ENCODE data around the gene FNBP1. TPM values are rescaled to one million over a fixed set of nuclear protein-coding genes. Genes with fewer than 3 reads are reported as not detected.

Gene FNBP1
- total RNA-seq, 1 experiment from 2014 or later: 53.6 TPM

GRCh38 chr9:130043654-130044623, 950 bp upstream of the FNBP1 start:
- TF ChIP-seq, protein P1, sequence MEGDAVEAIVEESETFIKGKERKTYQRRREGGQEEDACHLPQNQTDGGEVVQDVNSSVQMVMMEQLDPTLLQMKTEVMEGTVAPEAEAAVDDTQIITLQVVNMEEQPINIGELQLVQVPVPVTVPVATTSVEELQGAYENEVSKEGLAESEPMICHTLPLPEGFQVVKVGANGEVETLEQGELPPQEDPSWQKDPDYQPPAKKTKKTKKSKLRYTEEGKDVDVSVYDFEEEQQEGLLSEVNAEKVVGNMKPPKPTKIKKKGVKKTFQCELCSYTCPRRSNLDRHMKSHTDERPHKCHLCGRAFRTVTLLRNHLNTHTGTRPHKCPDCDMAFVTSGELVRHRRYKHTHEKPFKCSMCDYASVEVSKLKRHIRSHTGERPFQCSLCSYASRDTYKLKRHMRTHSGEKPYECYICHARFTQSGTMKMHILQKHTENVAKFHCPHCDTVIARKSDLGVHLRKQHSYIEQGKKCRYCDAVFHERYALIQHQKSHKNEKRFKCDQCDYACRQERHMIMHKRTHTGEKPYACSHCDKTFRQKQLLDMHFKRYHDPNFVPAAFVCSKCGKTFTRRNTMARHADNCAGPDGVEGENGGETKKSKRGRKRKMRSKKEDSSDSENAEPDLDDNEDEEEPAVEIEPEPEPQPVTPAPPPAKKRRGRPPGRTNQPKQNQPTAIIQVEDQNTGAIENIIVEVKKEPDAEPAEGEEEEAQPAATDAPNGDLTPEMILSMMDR (IDR thresholded peaks at IDR 0.05): no peak
- TF ChIP-seq SIN3A (IDR thresholded peaks at IDR 0.05; ENCODE audit: borderline replicate concordance, insufficient read depth, low read depth, low read length) (no peak), POLR2AphosphoS5 (IDR thresholded peaks at IDR 0.05; ENCODE audit: low read depth, low read length) (no peak), TCF7L2 (IDR thresholded peaks at IDR 0.05; ENCODE audit: low read depth, low read length) (no peak)
- TF ChIP-seq, protein P2, sequence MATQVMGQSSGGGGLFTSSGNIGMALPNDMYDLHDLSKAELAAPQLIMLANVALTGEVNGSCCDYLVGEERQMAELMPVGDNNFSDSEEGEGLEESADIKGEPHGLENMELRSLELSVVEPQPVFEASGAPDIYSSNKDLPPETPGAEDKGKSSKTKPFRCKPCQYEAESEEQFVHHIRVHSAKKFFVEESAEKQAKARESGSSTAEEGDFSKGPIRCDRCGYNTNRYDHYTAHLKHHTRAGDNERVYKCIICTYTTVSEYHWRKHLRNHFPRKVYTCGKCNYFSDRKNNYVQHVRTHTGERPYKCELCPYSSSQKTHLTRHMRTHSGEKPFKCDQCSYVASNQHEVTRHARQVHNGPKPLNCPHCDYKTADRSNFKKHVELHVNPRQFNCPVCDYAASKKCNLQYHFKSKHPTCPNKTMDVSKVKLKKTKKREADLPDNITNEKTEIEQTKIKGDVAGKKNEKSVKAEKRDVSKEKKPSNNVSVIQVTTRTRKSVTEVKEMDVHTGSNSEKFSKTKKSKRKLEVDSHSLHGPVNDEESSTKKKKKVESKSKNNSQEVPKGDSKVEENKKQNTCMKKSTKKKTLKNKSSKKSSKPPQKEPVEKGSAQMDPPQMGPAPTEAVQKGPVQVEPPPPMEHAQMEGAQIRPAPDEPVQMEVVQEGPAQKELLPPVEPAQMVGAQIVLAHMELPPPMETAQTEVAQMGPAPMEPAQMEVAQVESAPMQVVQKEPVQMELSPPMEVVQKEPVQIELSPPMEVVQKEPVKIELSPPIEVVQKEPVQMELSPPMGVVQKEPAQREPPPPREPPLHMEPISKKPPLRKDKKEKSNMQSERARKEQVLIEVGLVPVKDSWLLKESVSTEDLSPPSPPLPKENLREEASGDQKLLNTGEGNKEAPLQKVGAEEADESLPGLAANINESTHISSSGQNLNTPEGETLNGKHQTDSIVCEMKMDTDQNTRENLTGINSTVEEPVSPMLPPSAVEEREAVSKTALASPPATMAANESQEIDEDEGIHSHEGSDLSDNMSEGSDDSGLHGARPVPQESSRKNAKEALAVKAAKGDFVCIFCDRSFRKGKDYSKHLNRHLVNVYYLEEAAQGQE (IDR thresholded peaks at IDR 0.05; ENCODE audit: insufficient read depth in 1 of 2, low read depth in 2 of 2, low read length in 1 of 2): no peak
- POLR2A ChIA-PET: interaction anchor here (0.5 kb wide), 1 partner anchor 136 kb away, joined by 4 read pairs; no protein-coding TSS in a partner anchor
- in situ Hi-C loops (cut with HindIII; ENCODE audit: low pct_unique_long_range_greater_than_20kb, low sequenced_read_pairs): no loop called here
- DNase-seq (ENCODE audit: low read depth, low spot score) (no peak), ATAC-seq (peak; percentile 53)
- H3K4me3 ChIP-seq (ENCODE audit: low read depth in 2 of 2, low read length in 2 of 2): peak overlapping the region; percentile 67 to 73
- intact Hi-C loops (cut with micrococcal nuclease; ENCODE audit: unreplicated experiment): no loop called here
- no peaks in the 10 kb centered on the region for H3K27me3 ChIP-seq (ENCODE audit: control insufficient read depth, insufficient read depth, low read length)
- H3K9me3 ChIP-seq (ENCODE audit: control insufficient read depth, insufficient read depth, low read depth, low read length): no peaks in the 10 kb centered on the region
- H3K36me3 ChIP-seq (ENCODE audit: control insufficient read depth, insufficient read depth, low read length): peaks cover 3% of the 10 kb centered on the region; the same call in 1 of the 2 replicates
- H3K4me1 ChIP-seq (ENCODE audit: control insufficient read depth, insufficient read depth, low read length): peaks cover 22% of the 10 kb centered on the region
- H3K27ac ChIP-seq (ENCODE audit: low read length): peak overlapping the region; percentile 79
- CTCF ChIA-PET: no interaction called here
- BruUV-seq (replicated peaks): no TSS peak

DNA sequence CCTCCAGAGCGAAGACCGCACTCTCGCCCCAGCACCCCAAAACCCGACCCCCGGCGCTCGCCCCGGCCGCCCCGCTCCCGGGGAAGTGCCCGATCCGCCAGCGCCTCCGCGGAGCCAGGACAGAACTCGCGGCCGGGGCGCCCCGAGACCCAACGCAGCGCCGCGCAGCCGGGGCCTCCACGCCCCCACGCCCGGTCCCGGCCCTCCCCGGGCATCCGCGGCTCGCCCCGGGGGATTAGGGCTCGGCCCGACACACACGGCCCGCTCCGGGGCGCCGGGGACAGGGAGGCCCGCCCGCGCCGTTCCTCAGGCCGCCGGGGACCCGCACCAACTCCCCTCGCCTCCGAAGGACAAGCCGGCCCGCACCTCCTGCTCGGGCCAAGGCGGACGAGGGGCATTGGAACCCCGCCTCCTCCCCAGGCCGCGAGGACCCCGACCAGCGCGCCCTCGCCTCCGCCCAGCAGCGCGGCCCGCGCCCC, 544 bp downstream of the FNBP1 start:
- peak overlapping the region; percentile 73 to 82 for H3K4me3 ChIP-seq (ENCODE audit: low read depth in 2 of 2, low read length in 2 of 2)
- no peak for DNase-seq (ENCODE audit: low read depth, low spot score)
- peaks cover 25% of the 10 kb centered on the region for H3K4me1 ChIP-seq (ENCODE audit: control insufficient read depth, insufficient read depth, low read length)
- peak; percentile 35; the same call in 1 of the 2 replicates for TF ChIP-seq SIN3A (IDR thresholded peaks at IDR 0.05; ENCODE audit: borderline replicate concordance, insufficient read depth, low read depth, low read length)
- TF ChIP-seq, protein P2 (IDR thresholded peaks at IDR 0.05; ENCODE audit: insufficient read depth in 1 of 2, low read depth in 2 of 2, low read length in 1 of 2): no peak
- ATAC-seq: peak; percentile 40
- BruUV-seq (replicated peaks): no TSS peak
- H3K9me3 ChIP-seq (ENCODE audit: control insufficient read depth, insufficient read depth, low read depth, low read length): no peaks in the 10 kb centered on the region
- H3K27me3 ChIP-seq (ENCODE audit: control insufficient read depth, insufficient read depth, low read length): no peaks in the 10 kb centered on the region
- peak overlapping the region; percentile 79 for H3K27ac ChIP-seq (ENCODE audit: low read length)
- POLR2A ChIA-PET: interaction anchor here (0.6 kb wide), 1 partner anchor 38 kb away, joined by 3 read pairs; no protein-coding TSS in a partner anchor
- in situ Hi-C loops (cut with HindIII; ENCODE audit: low pct_unique_long_range_greater_than_20kb, low sequenced_read_pairs): no loop called here
- H3K36me3 ChIP-seq (ENCODE audit: control insufficient read depth, insufficient read depth, low read length): peaks cover 3% of the 10 kb centered on the region; the same call in 1 of the 2 replicates
- intact Hi-C loops (cut with micrococcal nuclease; ENCODE audit: unreplicated experiment): no loop called here
- CTCF ChIA-PET: no interaction called here
